ENCODE results near the gene ODR4.
A peak's percentile ranks its signal among the peaks of the same experiment; 100 is the strongest.
"Not testable (repeated sequence)": the region's sequence is repeated elsewhere in the genome, so short reads cannot be mapped to it uniquely, and the experiment has no call there.

The ODR4 gene

DNA sequence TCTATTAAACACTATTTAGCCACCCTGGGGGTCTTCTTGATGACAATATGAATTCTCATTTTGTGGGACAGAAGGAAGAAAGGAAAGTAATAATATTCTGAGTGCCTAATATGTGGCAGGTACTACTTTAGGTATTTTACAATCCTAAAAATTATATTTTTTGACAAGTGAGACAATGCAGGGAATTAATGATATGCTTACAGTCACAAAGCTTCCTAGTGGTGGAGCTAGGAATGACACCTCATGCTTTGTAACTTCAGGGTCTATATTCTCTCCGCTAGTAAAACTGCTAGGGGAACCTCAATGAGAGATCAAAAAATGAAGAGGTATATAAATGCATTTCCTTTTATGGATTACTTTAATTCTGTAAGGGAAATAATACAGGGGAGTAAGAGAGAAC is 44.9 kb upstream of the ODR4 start:
- no peak overlapping the region for H2AFZ ChIP-seq (ENCODE audit: low read length)
- H3K27me3 ChIP-seq (ENCODE audit: insufficient read depth, low read length, poor library complexity, severe bottlenecking): no peaks in the 10 kb centered on the region
- no peak overlapping the region for H3K9ac ChIP-seq (ENCODE audit: low read depth, low read length, poor library complexity, severe bottlenecking)
- H4K20me1 ChIP-seq (ENCODE audit: insufficient read depth, low read length, poor library complexity, severe bottlenecking): no peaks in the 10 kb centered on the region
- H3F3A ChIP-seq (ENCODE audit: low read depth): no peaks in the 10 kb centered on the region
- no peaks in the 10 kb centered on the region for H3K79me2 ChIP-seq (ENCODE audit: insufficient read depth, low read length)
- H3K9me3 ChIP-seq (ENCODE audit: insufficient read depth, low read depth, low read length): no peaks in the 10 kb centered on the region
- peaks cover 85% of the 10 kb centered on the region for H3K36me3 ChIP-seq (ENCODE audit: insufficient read depth, low read length)
- H3K4me1 ChIP-seq (ENCODE audit: insufficient read depth, low read length, poor library complexity, severe bottlenecking): no peaks in the 10 kb centered on the region
- no peaks in the 10 kb centered on the region for H3K9me2 ChIP-seq (replicated peaks; ENCODE audit: low read depth, low read length)
- no peak overlapping the region for H3K4me2 ChIP-seq (ENCODE audit: low read depth, low read length, poor library complexity, severe bottlenecking)
- TF ChIP-seq, protein P1, sequence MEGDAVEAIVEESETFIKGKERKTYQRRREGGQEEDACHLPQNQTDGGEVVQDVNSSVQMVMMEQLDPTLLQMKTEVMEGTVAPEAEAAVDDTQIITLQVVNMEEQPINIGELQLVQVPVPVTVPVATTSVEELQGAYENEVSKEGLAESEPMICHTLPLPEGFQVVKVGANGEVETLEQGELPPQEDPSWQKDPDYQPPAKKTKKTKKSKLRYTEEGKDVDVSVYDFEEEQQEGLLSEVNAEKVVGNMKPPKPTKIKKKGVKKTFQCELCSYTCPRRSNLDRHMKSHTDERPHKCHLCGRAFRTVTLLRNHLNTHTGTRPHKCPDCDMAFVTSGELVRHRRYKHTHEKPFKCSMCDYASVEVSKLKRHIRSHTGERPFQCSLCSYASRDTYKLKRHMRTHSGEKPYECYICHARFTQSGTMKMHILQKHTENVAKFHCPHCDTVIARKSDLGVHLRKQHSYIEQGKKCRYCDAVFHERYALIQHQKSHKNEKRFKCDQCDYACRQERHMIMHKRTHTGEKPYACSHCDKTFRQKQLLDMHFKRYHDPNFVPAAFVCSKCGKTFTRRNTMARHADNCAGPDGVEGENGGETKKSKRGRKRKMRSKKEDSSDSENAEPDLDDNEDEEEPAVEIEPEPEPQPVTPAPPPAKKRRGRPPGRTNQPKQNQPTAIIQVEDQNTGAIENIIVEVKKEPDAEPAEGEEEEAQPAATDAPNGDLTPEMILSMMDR (conservative IDR thresholded peaks at IDR 0.05; ENCODE audit: low read length): peak; percentile 63
- TF ChIP-seq EZH2phosphoT487 (IDR thresholded peaks at IDR 0.05; ENCODE audit: borderline replicate concordance): no peak
- no peak overlapping the region for H3K4me3 ChIP-seq (ENCODE audit: low read length, poor library complexity, severe bottlenecking)

DNA sequence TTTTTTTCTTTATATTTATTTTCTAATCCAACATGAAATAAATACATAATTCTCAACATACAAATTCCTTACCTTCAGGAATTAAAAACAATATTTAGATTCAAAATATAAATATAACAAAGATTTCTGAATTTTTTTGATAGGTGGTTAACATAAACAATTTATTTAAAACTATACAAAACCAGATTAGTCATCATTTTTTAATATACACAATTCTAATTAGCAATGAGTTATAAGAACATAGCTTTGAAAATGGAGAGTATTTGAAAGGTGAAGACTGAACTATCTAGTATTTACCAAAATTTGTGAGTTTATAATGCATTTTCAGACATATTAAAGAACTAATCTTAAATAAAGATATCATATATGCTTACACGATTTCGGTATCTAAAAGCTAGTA is 38.1 kb upstream of the ODR4 start:
- Histone ChIP-seq H2AFZ (ENCODE audit: low read length) (no peak overlapping the region), H3F3A (ENCODE audit: low read depth) (no peaks in the 10 kb centered on the region), H3K9ac (ENCODE audit: low read depth, low read length, poor library complexity, severe bottlenecking) (no peak overlapping the region), H3K4me1 (ENCODE audit: insufficient read depth, low read length, poor library complexity, severe bottlenecking) (no peaks in the 10 kb centered on the region), H3K36me3 (ENCODE audit: insufficient read depth, low read length) (peaks cover 92% of the 10 kb centered on the region), H3K79me2 (ENCODE audit: insufficient read depth, low read length) (no peaks in the 10 kb centered on the region), H3K9me2 (replicated peaks; ENCODE audit: low read depth, low read length) (no peaks in the 10 kb centered on the region), H3K4me2 (ENCODE audit: low read depth, low read length, poor library complexity, severe bottlenecking) (no peak overlapping the region), H3K4me3 (ENCODE audit: low read length, poor library complexity, severe bottlenecking) (no peak overlapping the region), H3K27me3 (ENCODE audit: insufficient read depth, low read length, poor library complexity, severe bottlenecking) (no peaks in the 10 kb centered on the region), H3K9me3 (ENCODE audit: insufficient read depth, low read depth, low read length) (no peaks in the 10 kb centered on the region), H4K20me1 (ENCODE audit: insufficient read depth, low read length, poor library complexity, severe bottlenecking) (no peaks in the 10 kb centered on the region)
- no peak for TF ChIP-seq EZH2phosphoT487 (IDR thresholded peaks at IDR 0.05; ENCODE audit: borderline replicate concordance)
- TF ChIP-seq, protein P1 (conservative IDR thresholded peaks at IDR 0.05; ENCODE audit: low read length): no peak

DNA sequence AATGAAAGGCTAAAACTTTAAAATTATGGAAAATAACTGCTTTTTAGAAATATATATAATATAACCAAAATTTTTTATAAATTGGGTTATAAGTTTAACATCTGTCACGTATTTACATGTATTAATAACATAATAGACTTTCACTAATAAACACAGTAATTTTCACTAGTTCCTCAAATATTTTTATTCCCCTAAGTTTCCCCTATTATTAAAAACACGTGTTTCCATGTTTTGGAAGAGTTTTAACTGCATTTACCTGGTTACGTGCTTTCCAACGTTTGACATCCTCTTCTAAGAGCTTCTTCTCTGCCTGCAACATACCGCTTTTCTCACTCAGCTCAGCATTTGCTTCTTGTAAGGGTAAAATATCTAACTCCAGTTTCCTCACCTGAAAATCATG is 34.9 kb upstream of the ODR4 start:
- H3K36me3 ChIP-seq (ENCODE audit: insufficient read depth, low read length): peaks cover 92% of the 10 kb centered on the region

DNA sequence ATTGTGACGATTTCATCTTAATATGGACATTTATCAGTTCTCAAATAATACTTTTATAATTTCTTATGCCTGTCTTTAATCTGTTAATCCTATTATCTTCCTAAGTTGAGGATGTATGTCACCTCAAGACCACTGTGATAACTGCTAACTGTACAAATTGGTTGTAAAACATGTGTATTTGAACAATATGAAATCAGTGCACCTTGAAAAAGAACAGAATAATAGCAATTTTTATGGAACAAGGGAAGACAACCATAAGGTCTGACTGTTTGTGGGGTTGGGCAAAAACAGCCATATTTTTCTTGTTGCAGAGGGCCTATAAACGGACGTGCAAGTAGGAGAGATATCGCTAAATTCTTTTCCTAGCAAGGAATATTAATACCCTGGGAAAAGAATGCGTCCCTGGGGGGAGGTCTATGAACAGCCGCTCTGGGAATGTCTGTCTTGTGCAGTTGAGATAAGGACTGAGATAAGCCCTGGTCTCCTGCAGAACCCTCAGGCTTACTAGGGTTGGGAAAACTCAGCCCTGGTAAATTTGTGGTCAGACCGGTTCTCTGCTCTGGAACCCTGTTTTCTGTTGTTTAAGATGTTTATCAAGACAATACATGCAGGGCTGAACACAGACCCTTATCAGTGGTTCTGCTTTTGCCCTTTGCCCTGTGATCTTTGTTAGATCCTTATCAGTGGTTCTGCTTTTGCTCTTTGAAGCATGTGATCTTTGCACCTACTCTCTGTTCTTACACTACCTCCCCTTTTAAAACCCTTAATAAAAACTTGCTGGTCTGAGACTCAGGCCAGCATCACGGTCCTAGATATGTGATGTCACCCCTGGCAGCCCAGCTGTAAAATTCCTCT is 27.6 kb upstream of the ODR4 start:
- H4K20me1 ChIP-seq (ENCODE audit: insufficient read depth, low read length, poor library complexity, severe bottlenecking); H2AFZ ChIP-seq (ENCODE audit: low read length); H3K27me3 ChIP-seq (ENCODE audit: insufficient read depth, low read length, poor library complexity, severe bottlenecking); H3K4me3 ChIP-seq (ENCODE audit: low read length, poor library complexity, severe bottlenecking); H3F3A ChIP-seq (ENCODE audit: low read depth); H3K4me2 ChIP-seq (ENCODE audit: low read depth, low read length, poor library complexity, severe bottlenecking); H3K9me3 ChIP-seq (ENCODE audit: insufficient read depth, low read depth, low read length); H3K9me2 ChIP-seq (replicated peaks; ENCODE audit: low read depth, low read length); H3K79me2 ChIP-seq (ENCODE audit: insufficient read depth, low read length); H3K4me1 ChIP-seq (ENCODE audit: insufficient read depth, low read length, poor library complexity, severe bottlenecking); H3K9ac ChIP-seq (ENCODE audit: low read depth, low read length, poor library complexity, severe bottlenecking): not testable (repeated sequence)
- peaks cover 94% of the 10 kb centered on the region for H3K36me3 ChIP-seq (ENCODE audit: insufficient read depth, low read length)

More for the DNA sequence above, 34.9 kb upstream of the ODR4 start:
- no peaks in the 10 kb centered on the region for H3K79me2 ChIP-seq (ENCODE audit: insufficient read depth, low read length)
- no peak overlapping the region for H3K4me3 ChIP-seq (ENCODE audit: low read length, poor library complexity, severe bottlenecking)
- H3K9me2 ChIP-seq (replicated peaks; ENCODE audit: low read depth, low read length): no peaks in the 10 kb centered on the region
- no peak overlapping the region for H3K4me2 ChIP-seq (ENCODE audit: low read depth, low read length, poor library complexity, severe bottlenecking)
- no peak overlapping the region for H2AFZ ChIP-seq (ENCODE audit: low read length)
- no peaks in the 10 kb centered on the region for H3K9me3 ChIP-seq (ENCODE audit: insufficient read depth, low read depth, low read length)
- no peak for TF ChIP-seq EZH2phosphoT487 (IDR thresholded peaks at IDR 0.05; ENCODE audit: borderline replicate concordance)
- TF ChIP-seq, protein P1 (conservative IDR thresholded peaks at IDR 0.05; ENCODE audit: low read length): no peak
- no peaks in the 10 kb centered on the region for H4K20me1 ChIP-seq (ENCODE audit: insufficient read depth, low read length, poor library complexity, severe bottlenecking)
- no peaks in the 10 kb centered on the region for H3K27me3 ChIP-seq (ENCODE audit: insufficient read depth, low read length, poor library complexity, severe bottlenecking)
- no peaks in the 10 kb centered on the region for H3F3A ChIP-seq (ENCODE audit: low read depth)
- H3K9ac ChIP-seq (ENCODE audit: low read depth, low read length, poor library complexity, severe bottlenecking): no peak overlapping the region
- no peaks in the 10 kb centered on the region for H3K4me1 ChIP-seq (ENCODE audit: insufficient read depth, low read length, poor library complexity, severe bottlenecking)

Measured in Loucy (cell line).